Measurements from ENCODE around the gene PRKCQ.

DNA sequence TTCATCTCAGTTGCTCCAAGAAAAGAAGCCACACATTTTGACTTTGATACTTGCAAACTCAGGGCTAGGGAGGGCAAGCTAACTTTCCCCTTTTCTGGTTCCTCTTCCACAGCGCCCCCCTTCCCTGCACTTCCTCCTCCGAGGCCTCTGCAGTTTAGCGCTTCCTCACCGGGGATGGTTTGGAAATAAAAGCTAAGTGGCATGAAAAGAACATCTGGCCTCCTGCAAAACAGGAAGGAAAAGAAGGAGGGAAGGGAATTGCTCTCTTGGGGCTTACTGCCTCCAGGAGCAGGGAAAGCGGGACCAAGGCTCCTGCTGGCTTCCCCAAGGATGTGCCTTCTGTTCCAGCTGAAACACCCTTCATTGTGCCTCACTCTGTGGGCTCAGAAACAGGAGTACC is 42.3 kb downstream of the PRKCQ start:
- TF ChIP-seq, protein P1, sequence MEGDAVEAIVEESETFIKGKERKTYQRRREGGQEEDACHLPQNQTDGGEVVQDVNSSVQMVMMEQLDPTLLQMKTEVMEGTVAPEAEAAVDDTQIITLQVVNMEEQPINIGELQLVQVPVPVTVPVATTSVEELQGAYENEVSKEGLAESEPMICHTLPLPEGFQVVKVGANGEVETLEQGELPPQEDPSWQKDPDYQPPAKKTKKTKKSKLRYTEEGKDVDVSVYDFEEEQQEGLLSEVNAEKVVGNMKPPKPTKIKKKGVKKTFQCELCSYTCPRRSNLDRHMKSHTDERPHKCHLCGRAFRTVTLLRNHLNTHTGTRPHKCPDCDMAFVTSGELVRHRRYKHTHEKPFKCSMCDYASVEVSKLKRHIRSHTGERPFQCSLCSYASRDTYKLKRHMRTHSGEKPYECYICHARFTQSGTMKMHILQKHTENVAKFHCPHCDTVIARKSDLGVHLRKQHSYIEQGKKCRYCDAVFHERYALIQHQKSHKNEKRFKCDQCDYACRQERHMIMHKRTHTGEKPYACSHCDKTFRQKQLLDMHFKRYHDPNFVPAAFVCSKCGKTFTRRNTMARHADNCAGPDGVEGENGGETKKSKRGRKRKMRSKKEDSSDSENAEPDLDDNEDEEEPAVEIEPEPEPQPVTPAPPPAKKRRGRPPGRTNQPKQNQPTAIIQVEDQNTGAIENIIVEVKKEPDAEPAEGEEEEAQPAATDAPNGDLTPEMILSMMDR (conservative IDR thresholded peaks at IDR 0.05; ENCODE audit: low read depth, low read length), result no peak
- TF ChIP-seq SMC3 (IDR thresholded peaks at IDR 0.05; ENCODE audit: low read depth, low read length) (no peak), MAZ (IDR thresholded peaks at IDR 0.05; ENCODE audit: borderline replicate concordance, low read depth, low read length) (no peak), RAD21 (IDR thresholded peaks at IDR 0.05; ENCODE audit: low read length) (no peak), POLR2A (IDR thresholded peaks at IDR 0.05; ENCODE audit: low read depth, low read length) (no peak)
